Suppressor macrophage (primary cell): ENCODE measurements around the gene PREX1.
"Not testable (repeated sequence)": the region's sequence is repeated elsewhere in the genome, so short reads cannot be mapped to it uniquely, and the experiment has no call there.

ENCODE experiments used
- DNase-seq, 4 experiments: peaks; one replicate each; pipeline ENCODE4 v3.0.0-alpha.2; 2020 to 2022

PREX1 gene

GRCh38 chr20:48599748-48600469, 227.9 kb downstream of the PREX1 start:
- no peak for DNase-seq

GRCh38 chr20:48599106-48599747, 228.6 kb downstream of the PREX1 start:
- DNase-seq = no peak

DNA sequence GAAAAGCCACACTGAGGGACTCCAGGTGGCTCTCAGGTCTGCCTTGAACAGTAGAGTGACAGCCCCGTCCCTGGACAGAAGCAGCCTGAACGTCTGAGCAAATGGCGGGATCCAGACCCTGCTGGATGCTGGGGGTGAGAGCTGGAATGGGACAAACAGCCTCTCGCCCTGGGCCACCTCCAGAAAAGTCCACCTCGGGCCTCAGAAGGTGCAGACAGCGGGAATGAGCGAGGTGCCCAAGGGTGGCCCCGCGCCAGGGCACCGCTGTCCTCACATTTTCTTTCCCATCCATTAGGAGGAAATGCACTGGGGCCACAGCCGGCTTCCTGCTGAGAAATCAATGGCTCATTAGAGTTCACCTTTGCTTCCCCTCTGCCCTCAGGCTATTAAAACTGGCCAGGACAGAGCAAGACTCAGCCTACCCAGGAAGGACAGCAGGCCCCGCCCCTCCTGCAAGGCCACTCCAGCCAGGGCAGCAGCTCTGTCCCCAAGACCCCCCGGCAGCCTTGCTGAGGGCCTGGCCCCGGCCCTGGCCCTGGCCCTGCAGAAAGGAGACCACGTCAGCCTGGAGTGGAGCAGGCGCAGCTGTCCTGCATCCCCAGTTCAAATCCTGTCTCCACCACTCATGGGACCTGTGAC, 229.4 kb downstream of the PREX1 start:
- DNase-seq = not testable (repeated sequence)

DNA sequence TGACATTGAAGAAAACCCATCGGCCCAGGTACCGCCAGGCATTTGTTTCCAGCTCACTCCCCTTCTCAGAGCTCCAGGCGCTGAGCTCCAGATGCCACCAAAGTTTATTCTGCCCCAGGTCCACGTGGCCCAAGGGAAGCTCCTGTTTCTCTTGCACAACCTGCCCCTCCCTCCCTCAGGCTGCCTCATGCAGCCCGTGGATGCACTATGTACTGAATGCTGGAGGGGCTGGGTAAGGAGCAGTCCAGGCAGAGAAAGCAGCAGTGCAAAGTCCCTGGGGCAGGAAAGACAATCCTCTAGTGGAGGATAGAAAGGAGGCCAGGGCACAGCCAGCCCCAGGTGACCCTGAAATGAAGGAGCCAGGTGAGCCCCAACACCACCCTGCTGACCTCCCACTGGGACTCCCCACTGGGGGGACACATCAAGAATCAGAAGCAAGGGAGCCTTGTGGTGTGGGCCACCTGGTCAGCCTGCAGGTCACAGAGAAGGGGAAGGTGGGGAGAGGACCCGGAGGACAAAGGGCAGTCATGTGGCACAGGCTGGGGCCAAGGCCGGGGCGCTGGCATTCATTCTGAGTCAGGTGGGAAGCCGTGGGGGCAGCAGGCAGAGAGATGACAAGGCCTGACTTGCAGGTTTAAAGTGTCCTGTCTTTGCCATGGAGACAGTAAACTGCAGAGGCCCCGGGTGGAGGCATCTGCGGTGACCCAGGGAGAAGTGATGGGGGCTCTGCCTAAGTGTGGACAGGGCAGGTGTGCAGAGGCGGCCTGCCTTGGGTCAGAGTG, 230.1 kb downstream of the PREX1 start:
- DNase-seq = no peak

GRCh38 chr20:48596334-48596898, 231.4 kb downstream of the PREX1 start:
- DNase-seq = no peak

- no peak for DNase-seq
These were observed 232.1 kb downstream of the PREX1 start for GRCh38 chr20:48595495-48596333.

DNA sequence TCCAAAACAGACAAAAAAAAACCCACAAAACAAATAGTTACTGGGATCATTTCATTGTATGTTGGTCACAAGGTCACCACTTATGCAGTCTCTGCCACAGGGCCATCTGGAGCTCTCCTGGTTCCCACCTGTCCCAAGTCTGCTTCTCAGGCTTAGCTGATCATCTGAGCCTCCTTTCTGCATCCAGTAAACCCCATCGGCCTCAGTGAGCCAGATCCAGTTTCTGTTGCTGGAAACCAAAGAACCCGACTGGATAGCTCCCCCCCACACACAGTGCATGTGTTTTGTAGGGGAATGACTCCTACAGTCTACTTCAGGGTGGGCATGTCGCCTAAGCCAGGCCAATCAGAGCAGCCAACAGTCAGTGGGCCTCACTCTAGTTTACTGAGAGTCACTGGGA, 233.3 kb downstream of the PREX1 start:
- no peak for DNase-seq

DNA sequence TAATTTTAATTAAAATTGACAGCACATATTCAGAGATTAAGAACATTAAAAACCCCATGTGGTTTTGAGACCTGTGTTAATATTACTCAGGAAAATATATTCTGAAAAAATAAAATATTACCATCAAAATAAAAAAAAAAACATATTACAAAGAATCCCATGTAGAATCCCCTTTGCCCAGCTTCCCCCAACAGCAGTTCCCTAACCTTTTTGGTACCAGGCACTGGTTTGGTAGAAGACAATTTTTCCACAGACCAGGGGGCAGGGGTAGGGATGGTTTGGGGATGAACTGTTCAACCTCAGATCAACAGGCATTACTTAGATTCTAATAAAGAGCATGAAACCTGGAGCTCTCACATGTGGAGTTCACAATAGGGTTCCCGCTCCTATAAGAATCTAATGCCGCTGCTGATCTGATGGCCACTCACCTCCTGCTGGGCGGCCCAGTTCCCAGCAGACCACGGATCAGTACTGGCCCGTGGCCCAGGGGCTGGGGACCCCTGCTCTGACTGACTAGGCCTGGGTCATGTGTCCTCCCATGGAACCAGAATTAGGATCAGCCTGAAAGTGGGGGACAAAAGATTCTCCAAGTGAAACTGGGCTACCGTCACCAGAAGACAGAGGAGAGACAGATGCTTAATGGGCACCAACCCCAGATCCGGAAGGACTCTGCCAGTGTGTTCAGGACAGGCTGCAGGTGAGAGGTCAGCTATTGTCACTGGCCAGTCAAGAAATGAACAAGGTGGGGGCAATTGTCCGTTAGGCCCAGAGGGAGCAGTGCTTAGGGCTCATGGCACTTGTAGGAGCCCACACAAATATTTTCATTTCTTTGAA, 235.5 kb downstream of the PREX1 start:
- no peak for DNase-seq

DNA sequence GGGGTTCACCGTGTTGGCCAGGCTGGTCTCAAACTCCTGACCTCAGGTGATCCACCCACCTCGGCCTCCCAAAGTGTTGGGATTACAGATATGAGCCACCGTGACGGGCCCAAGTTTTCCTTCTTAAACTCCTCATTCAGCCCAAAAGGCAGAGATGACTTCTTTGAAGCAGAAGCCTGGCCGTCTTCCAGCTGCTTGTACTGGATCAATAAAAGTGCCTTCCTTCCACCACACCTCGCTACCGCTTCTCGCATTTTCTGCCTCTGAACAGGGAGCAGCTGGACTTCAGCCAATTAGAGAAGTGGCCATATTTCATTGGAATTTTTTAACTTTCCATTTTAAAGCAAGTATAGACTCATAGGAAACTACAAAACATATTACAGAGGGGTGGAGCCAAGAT, 241.1 kb downstream of the PREX1 start:
- no peak for DNase-seq

DNA sequence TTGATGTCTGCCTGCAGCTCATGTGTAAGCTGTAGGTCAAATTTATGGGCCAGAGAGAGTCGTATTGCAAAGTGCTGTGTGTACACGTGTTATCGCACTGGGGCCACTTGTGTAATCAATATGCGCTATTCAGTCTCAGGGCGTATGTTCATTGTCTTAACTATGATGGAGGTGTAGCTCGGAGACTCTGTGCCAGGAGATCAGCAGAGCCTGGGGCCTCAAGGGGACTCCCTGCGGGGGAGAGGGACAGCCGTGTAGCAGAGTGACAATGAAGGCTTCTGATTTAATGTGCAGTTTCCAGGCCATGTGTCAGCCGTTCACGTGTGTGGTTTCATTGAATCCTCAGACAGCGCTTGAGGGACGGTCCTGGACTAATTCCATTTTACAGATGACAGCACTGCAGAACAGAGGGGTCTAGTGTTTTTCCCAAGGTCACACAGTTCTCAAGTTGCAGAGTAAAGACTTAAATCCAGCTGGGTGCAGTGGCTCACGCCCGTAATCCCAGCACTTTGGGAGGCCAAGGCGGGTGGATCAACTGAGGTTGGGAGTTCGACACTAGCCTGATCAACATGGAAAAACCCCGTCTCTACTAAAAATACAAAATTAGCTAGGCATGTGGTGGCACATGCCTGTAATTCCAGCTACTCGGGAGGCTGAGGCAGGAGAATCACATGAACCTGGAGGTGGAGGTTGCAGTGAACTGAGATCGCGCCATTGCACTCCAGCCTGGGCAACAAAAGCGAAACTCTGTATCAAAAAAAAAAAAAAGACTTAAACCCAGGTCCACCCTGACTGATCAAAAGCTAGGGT, 242.5 kb downstream of the PREX1 start:
- no peak for DNase-seq

DNA sequence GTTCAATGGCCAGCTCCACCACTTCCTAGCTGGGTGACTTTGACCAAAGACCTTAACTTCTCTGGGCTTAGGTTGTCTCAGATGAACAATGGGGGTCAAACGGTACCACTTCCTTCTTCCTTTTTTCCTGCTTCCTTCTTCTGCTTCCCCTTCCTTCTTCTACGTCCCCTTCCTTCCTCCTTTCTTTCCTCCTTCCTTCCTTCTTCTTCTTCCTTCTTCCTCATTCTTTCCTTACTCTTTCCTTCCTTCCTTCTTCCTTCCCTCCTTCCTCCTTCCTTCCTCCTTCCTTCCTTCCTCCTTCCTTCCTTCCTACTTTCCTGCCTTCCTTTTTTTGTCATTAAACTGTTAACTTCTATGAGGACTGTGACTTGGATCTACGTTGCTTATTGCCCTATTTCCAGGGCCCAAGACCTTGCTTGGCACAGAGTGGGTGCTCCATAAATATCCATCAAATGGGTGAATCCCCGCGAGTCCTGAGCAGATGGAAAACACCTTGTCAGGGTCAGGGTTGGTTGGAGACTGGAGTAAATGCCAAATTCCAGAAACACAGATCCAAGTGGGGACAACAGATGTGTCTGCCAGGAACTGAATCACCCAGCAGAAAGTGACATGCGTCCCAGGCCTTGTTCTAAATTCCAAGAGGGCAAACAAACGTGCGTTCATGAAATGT, 243.3 kb downstream of the PREX1 start:
- DNase-seq = no peak

GRCh38 chr20:48583801-48584200, 244.0 kb downstream of the PREX1 start:
- no peak for DNase-seq

DNA sequence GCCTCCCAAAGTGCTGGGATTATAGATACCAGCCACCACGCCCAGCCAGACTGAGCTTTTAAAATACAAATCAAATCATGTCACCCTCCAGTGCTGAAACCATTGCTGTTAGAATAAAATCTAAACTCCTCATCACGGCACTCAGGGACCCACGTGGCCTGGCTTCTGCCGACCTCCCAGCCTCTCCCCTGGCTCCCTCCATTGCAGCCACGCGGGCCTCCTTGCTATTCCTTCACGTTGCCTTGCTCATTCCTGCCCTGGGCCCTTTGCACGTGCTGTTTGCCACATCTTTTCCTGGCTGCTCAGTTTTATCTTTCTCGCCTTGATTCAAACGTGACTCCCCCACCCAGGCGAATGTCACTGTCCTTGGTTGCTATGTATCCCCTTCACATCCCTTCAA, 244.6 kb downstream of the PREX1 start:
- DNase-seq = no peak

- DNase-seq = no peak
These were observed 245.2 kb downstream of the PREX1 start for GRCh38 chr20:48582673-48582985.

GRCh38 chr20:48581167-48581566, 246.6 kb downstream of the PREX1 start:
- DNase-seq = no peak

GRCh38 chr20:48578397-48579098, 249.3 kb downstream of the PREX1 start:
- DNase-seq = peak in 1 of 4 experiments; percentile 11

DNA sequence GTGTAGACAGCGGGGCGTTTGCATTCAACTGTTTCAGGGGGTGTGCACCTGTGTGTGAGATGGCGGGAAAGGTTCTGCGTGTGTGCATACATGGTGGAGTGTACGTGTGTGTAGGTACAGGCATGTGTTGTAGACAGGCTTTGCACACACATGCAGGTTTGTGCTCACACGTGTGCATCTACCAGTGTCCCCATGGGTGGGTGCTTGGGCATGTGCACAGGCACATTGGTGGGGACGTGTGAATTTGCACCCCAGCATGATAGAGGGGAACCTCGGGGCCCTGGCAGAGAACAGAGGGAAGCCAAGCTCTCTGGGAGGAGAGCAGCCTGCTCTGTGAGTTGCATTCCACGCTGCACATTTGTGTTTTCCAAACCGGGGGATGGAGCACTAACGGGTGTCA, 250.2 kb downstream of the PREX1 start:
- DNase-seq = no peak

DNA sequence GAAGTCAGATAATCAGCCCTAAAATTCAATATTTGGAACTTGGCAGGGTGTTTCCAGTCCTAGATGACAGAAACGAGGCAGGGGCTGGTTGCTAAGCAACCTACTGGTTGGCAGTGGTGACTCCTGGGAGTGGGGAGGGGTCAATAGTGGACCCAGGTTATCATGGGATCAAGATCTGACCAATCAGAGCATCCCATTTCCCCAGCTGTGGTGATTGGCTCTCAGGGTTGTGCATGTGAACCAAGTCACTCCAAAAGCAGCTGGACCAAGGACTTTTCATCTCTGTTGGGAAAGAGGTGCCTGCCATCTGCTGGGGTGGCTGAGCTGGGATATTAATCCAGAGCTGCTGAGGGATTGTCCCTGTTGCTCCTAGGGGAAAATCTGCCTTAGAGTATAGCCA, 253.4 kb downstream of the PREX1 start:
- no peak for DNase-seq
